ENCODE data around the gene TPD52L1. TPM values are rescaled to one million over a fixed set of nuclear protein-coding genes. Genes with fewer than 3 reads are reported as not detected.
"Not testable (repeated sequence)": the region's sequence is repeated elsewhere in the genome, so short reads cannot be mapped to it uniquely, and the experiment has no call there.

Gene TPD52L1
- total RNA-seq, 1 donor from 2014 or later, result not detected

DNA sequence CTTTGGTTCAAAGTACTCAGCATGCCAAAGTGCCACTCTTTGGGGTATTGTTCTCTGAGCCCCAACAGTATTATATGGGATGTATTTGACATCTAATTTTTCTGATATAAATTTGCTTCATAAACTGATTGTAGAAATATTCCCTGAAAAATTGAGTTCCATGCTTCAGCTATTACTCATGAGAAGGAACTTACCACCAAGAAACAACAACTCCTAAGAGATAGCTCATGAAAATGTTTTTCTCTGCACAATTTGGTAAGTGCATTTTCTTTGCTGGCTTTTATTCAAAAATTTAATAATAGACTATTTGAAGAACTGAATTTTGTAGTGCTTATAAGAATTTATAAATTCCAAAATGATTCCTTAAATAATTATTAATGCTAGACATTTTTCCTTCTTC, 12.8 kb upstream of the TPD52L1 start:
- intact Hi-C loops (cut with micrococcal nuclease), result no loop called here

DNA sequence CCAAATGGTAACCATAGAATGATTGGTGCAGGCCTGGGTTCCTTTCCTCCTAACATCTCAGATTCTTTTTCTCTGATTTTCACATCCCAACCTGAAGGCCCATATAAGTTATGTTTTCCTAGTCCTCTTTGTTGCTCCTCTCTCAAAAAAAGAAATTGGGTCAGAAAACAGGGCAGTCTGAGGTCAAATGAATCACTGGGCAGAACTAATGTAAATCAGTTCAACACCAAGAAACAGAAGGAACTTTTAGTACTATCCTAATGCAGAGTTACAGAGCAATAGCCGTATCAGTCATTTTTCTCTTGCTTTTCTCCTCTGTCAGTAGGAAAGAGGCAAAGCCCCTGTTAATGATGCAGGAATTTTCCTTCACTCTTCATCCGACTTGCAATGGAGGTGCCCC, 11.0 kb upstream of the TPD52L1 start:
- intact Hi-C loops (cut with micrococcal nuclease), result no loop called here

DNA sequence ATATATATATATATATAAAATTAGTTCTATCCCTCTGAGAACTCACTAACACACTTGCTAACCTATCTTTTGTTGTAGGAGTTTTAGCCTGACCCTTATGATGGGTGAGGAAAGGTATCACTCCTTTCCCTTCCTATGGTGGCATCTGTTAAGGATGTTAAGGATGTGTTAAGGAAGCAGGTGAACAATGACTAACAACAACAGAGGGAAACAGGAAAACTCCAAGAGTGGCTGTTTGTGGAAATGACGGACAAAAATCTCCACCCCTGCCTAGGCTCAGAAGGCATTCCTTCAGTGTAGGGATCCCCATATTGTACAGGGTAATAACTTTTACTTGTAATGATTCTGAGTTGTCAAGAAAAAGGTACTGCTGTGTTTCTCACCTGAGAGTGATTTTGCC, 8.8 kb upstream of the TPD52L1 start:
- intact Hi-C loops (cut with micrococcal nuclease), result no loop called here

DNA sequence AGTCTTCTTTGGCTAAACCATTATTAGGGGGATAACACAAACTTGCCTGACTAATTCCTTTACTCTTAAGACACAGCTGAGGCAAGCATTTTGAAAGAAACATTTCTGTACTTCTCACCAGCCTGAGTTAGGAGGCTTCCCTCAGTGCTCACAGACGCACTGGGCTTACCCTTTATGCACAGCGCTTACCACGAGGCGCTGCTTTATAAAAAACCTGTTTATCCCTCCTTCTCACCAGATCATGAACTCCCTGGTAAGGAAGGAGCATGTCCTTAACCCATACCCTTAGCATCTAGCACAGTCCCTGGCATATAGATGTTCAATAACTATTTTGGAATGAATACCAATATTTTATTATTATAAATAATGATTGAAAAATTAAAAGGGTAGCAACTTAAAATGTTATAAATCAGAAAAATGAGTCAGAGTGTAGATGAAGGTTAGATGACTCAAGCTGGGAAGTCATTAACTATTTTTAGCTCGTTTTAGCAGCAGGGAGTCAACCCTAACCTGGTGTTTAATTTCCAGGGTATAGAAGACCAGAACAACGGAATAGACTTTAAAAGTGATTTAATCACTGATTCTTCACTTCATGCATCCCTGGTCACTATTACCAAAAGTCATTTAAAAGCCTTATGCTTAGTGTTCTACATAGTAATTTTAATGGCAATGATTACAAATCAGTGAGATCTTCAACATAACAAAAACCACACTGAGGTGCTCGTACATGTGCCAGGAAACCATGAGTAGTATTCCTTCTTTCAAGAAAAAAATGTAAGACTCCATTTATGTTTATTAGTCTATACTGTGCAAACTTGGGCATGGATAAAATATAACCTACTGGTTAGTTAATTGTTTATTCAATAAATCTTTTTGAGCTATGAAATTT, 4.1 kb upstream of the TPD52L1 start:
- intact Hi-C loops (cut with micrococcal nuclease), result loop anchor here (5.0 to 10.0 kb wide), 3 partner anchors 163 to 835 kb away; partner anchors contain the start of genes HEY2 and TRMT11

DNA sequence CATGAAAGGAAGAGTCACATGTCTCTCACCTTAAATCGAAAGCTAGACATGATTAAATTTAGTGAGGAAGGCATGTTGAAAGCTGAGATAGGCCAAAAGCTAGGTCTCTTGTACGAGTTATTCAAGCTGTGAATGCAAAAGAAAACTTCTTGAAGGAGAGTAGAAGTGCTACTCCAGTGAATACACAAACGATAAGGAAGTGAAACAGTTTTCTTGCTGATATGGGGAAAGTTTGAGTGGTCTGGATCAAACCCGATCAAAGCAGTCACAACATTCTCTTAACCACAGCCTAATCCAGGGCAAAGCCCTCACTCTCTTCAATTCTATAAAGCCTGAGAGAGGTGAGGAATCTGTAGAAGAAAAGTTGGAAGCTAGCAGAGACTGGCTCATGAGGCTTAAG, 1.9 kb upstream of the TPD52L1 start:
- intact Hi-C loops (cut with micrococcal nuclease), result loop anchor here (5.0 to 10.0 kb wide), 3 partner anchors 161 to 833 kb away; partner anchors contain the start of genes HEY2 and TRMT11

DNA sequence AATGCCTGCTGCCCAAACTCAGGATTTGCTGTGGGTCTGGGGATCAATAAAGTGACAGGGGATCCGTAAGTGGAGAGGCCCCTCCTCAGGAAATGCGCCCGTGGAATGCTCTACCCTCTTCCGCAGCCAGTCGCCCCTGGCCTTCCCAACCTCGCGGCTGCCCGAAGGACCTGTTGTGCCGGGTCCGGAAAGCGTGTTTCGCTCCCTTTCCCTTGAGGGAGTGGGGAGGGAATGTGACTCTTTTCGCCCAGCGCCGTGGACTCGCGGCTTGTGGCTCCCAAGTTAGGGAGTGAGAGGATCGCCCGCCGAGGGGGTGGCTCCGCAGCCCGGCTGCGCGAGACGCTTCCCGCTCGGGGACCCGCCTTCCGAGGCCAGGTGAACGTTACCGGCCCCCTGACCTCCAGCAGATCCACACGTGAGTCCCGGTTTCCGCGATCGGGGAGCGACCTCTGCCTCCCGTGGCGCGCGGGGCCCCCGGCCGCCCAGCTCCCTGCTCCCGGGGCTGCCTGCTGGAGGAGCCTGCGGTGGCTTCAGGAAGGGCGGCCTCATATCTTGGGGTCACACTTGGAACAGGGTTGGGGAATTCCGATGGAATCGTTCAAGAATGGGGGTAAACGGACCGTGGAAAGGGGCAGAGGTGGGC, 666 bp downstream of the TPD52L1 start:
- intact Hi-C loops (cut with micrococcal nuclease), result loop anchor here (1.0 to 10.0 kb wide), 4 partner anchors 38 to 831 kb away; partner anchors contain the start of genes HEY2 and TRMT11

DNA sequence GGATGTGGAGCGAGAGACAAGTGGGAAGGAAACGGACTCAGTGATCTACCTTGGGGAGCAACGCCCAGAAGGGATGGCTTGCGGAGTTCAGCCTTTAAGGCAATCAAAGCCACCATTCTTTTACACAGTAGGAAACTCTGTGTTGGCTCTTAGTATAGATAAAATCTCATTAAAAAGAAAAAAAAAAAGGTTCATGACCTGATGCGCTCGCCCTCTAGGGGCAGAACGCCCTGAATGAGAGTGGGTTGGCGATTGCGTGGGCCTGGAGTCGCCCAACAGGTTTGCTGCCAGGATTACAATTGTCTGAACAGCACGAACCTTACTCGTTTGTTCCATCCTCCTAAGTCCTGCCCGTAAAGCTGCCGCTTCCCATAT, 1.2 kb downstream of the TPD52L1 start:
- intact Hi-C loops (cut with micrococcal nuclease), result loop anchor here (1.0 to 10.0 kb wide), 4 partner anchors 38 to 830 kb away; partner anchors contain the start of genes HEY2 and TRMT11

DNA sequence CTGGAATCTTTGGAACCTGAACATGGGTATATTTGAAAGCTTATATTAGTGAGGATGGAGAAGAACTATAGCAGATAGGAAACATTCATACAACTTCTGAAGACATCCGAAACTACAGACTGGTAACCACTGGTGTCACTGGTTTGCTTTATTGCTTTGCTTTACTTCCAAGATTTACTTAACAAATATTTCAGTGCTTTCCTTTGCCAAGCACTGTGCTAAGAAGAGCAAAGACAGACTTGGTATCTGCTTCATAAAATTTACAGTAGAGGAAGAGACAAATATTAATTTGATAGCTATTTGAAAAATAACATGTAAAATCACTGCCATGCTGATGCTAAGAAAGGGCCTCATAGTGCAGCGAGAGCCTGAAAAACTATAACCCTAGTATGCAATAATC, 1.8 kb downstream of the TPD52L1 start:
- intact Hi-C loops (cut with micrococcal nuclease), result loop anchor here (10.0 kb wide), 1 partner anchor 829 kb away; the partner anchor contains the start of gene TRMT11

DNA sequence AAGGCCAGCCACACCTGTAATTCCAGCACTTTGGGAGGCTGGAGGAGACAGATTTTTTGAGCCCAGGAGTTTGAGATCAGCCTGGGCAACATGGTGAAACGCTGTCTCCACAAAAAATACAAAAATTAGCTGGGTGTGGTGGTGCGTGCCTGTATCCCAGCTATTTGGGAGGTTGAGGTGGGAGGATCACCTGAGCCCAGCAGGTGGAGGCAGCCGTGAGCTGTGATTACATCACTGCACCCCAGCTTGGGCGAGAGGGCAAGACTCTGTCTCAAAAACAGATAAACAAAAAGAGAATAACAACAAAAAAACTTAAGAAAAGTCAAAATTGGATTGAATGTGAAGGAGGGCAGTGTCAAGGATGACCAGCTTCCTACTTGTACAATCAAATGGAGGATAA, 2.9 kb downstream of the TPD52L1 start:
- intact Hi-C loops (cut with micrococcal nuclease), result loop anchor here (10.0 kb wide), 1 partner anchor 828 kb away; the partner anchor contains the start of gene TRMT11

DNA sequence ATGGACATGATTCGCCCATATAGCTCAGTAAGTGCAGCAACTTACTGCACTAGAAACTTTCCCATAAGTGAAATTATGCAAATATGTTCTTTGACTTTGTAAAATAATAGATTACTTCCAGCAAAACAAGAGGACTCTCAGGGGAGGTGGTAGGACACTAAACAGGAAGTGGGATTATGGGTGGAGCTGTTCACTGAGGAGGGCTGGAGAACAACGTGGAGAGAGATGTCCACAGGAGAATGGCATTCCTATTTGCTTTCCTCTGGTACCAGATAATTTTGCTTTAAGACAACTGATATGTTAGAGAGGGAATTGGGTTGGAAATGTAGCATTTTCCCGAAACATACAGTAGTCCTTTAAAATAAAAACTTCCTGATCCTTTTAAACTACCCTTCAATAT, 3.7 kb downstream of the TPD52L1 start:
- intact Hi-C loops (cut with micrococcal nuclease), result loop anchor here (10.0 kb wide), 1 partner anchor 828 kb away; the partner anchor contains the start of gene TRMT11

DNA sequence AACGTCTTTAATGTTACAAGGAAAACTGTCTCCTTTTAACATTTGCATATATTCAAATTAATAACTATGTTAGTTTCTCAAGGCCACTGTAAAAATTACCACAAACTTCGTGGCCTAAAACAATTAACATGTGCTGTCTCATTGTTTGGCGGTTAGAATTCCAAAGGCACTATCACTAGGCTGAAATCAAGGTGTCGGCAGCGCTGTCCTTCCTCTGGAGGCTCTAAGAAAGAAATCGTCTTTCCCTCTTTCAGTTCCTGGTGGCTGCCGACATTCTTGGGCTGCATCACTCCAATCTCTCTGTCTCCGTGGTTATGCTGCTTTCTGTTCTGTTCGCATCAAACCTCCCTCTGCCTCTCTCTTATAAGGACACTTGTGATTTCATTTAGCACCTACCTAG, 4.2 kb downstream of the TPD52L1 start:
- intact Hi-C loops (cut with micrococcal nuclease), result loop anchor here (10.0 kb wide), 1 partner anchor 827 kb away; the partner anchor contains the start of gene TRMT11

DNA sequence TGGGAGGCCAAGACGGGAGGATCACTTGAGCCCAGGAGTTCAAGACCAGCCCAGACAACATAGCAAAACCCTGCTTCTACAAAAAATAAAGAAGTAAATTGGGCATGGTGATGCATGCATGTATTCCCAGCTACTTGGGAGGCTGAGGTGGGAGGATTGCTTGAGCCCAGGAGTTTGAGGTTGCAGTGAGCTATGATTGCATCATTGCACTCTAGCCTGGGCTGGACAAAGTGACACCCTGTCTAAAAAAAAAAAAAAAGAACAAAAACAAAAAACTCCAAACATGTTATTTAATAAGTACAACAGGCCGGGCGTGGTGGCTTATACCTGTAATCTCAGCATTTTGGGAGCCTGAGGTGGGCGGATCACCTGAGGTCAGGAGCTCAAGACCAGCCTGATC, 9.8 kb downstream of the TPD52L1 start:
- intact Hi-C loops (cut with micrococcal nuclease), result not testable (repeated sequence)

DNA sequence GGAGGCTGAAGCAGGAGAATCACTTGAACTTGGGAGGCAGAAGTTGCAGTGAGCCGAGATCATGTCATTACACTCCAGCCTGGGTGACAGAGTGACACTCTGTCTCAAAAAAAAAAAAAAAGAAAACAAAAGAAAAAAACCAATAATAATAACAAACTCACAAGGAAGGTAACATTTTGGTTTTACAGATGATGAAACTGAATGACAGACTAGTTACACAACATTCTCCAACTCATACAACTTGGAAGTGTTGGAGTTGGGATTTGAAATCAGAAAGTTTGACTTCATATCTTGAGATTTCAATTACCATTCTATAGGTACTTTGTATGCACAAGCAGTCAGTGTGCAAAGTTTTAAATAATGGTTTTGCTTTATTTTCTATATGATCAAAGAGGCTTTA, 10.2 kb downstream of the TPD52L1 start:
- intact Hi-C loops (cut with micrococcal nuclease), result no loop called here

DNA sequence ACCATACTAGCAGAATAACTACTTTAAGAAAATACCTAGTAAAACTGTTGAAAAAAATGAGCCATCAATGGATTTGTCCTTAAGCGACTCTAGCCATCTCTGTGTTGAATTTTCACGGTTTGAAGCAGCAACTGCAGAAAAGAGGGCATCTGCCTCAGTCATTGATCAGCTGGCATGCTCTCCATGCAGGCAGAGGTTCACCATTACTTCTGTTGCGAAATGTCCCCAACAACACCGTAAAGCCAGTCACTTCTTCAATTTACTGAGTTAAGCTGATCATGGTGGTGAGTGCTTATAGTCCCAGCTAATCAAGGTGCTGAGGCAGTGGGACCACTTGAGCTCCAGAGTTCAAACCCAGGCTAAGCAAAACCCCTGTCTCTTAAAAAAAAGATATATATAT, 11.1 kb downstream of the TPD52L1 start:
- intact Hi-C loops (cut with micrococcal nuclease), result no loop called here

DNA sequence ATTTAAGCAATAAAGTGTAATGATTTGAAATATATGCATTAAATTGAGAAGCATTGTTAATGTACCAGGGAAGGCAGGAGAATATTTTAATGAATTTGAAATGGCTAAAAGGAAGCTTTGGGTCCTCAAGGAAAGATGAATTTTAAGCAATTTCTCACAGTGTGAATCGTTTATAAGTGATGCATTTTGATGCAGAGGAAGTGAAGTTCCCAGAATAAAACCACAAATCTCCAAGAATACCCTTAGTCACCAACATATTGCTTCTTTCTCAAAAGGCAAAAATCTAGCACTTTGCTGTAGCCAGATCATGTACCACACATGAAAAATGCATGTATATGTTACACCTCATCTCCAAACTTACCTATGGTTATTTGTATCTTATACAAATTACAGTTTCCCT, 11.7 kb downstream of the TPD52L1 start:
- intact Hi-C loops (cut with micrococcal nuclease), result no loop called here

DNA sequence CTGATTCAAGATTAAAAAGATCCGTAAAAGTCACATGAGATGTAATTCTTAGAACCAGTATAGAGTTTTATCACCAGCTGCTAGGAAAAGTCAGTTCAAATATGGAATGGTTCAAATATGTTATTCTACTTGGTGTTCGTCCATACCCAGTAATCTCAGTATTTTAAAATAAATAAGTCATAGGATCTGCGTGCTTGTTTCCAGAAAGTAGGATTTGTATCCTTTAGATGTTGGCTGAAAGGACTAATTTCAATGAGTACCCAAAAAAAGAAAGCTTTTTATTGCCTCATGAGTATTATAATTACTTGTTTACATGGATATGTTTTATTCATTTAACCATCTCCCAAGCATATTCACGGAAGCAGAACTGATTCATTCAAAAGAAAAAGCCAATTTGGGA, 12.2 kb downstream of the TPD52L1 start:
- intact Hi-C loops (cut with micrococcal nuclease), result no loop called here

DNA sequence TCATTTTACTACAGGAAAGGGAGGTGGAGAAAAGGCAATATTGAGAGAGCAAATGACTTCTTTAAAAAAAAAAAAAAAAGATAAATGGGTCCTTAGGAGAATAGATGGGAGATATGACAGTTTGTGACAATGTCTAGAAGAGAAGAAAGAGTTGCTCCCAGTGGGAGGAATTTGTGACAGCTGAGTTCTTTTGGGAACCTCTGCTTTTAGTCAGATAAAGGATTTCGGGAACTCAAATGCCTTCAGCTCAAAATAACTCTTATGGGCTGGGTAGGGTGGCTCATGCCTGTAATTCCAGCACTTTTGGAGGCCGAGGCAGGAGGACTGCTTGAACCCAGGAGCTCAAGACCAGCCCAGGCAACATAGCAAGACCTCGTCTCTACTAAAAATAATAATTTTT, 13.1 kb downstream of the TPD52L1 start:
- intact Hi-C loops (cut with micrococcal nuclease), result no loop called here

DNA sequence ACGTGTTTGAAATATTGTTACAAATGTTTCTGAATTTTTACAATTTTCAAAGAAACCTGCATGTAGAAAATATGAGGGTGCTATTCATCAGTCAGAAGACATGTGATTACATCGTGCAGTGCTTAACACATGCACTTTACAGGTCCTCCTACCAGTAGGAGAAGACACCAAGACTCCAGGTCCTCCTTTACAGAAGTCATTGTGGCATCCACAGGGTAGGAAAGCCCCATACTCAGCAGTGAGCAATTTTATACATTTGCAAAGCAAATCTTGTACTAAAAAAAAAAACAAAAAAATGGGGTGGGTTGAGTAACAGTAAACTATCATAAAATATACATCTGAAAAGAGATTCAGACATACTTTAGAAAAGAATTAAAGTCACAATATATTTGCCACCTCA, 14.0 kb downstream of the TPD52L1 start:
- intact Hi-C loops (cut with micrococcal nuclease), result no loop called here

DNA sequence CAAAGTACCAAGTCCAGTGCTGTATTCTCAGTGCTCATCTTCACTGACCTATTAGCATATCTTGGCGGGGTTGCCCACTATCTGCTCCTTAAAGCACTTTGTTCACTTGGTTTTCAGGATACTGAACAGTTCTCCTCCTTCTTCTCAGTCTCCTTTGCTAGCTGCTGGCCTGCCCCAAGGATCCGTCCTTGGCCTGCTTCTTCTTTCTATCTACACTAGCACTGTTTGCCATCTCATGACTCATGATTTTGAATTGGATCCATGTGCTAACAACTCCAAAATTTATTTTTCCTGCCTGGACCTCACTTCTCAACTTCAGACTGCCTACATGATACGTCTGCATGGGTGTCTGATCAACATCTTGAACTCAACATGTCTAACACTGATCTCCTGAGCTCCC, 15.5 kb downstream of the TPD52L1 start:
- intact Hi-C loops (cut with micrococcal nuclease), result no loop called here

DNA sequence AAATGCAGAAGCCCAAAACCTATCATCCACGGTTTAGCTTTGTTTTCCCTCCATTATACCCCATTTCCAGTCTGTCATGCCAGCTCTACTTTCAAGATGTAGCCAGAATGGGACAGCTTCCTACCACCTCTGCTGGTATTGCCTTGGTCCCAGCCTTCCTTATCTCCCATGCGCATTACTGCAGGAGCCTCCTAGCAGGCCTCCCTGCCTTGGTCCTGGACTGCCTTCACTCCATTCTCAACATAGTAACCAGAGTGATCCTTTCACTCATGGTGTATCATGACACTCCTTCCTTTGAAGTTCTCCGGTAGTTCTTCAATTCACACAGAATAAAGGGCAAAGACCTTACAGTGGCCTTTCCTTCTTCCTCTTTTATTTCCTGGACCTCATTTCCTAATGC, 15.9 kb downstream of the TPD52L1 start:
- intact Hi-C loops (cut with micrococcal nuclease), result no loop called here

DNA sequence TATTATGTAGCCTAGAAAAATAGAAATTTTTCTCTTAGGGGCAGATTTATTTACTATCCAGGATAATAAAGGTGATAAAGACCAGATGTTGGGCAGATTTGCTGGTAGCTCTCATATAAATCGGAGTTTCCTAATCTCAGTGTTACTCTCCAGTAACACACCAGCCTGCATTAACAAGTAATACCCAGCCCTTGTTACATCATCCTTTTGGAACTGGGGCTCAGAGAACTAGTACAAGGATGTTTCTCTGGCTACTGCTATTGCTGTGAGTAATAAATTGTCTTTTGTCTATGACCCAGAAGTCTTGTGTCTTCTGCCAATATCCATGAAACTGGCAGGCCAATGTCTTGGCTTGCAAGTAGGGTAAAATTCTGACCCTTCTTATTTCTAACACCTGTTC, 16.8 kb downstream of the TPD52L1 start:
- intact Hi-C loops (cut with micrococcal nuclease), result no loop called here

Data from T-helper 1 cell treated with Interleukin-12 subunit alpha and Interleukin-12 subunit beta and Interleukin-4 antibody, amounts not matched to agents 30 ng/mL and 1 ng/mL, for 36 hours (primary cell).